Heart left ventricle (tissue), 16 donors: Measurements from ENCODE around the gene DRAM1. TPM values are rescaled to one million over a fixed set of nuclear protein-coding genes. Genes with fewer than 3 reads are reported as not detected.

Experiments
- ATAC-seq, 4 donors: fragments of 200-7000 bp; cut with Tn5 transposase; one replicate each; pipeline ENCODE4 v1.9.1; 2020 to 2022; ENCODE audit warnings: moderate library complexity in 4 of 4, mild to moderate bottlenecking in 3 of 4, moderate number of reproducible peaks in 1 of 4
- DNase-seq, 5 donors: peaks; one replicate each; pipeline ENCODE4 v3.0.0-alpha.2; 2020
- H3K27ac ChIP-seq, 12 donors: fragments of 200-600 bp; sonication (generic) in 4 of 12; one replicate each; pipeline versions ENCODE4 v1.5.0 to v1.8.0; 2016 to 2022; ENCODE audit warnings: mild to moderate bottlenecking in 2 of 12
- H3K27me3 ChIP-seq, 9 donors: fragments of 200-600 bp; sonication (generic) in 2 of 9; one replicate each; pipeline versions ENCODE4 v1.5.1 to v1.8.0; 2016 to 2022; ENCODE audit warnings: mild to moderate bottlenecking in 3 of 9
- H3K36me3 ChIP-seq, 9 donors: fragments of 200-600 bp; sonication (generic) in 2 of 9; one replicate each; pipeline versions ENCODE4 v1.5.0 to v1.8.0; 2018 to 2022; ENCODE audit warnings: mild to moderate bottlenecking in 2 of 9
- H3K4me1 ChIP-seq, 12 donors: fragments of 200-600 bp; sonication (generic) in 4 of 12; one replicate each; pipeline versions ENCODE4 v1.5.0 to v1.8.0; 2016 to 2022; ENCODE audit warnings: mild to moderate bottlenecking in 3 of 12
- H3K4me3 ChIP-seq, 12 donors: fragments of 200-600 bp; sonication (generic) in 4 of 12; one replicate each; pipeline versions ENCODE4 v1.5.0 to v1.8.0; 2017 to 2022; ENCODE audit warnings: mild to moderate bottlenecking in 9 of 12, moderate library complexity in 4 of 12
- H3K9me3 ChIP-seq, 12 donors: fragments of 200-600 bp; sonication (generic) in 4 of 12; one replicate each; pipeline versions ENCODE4 v1.5.0 to v1.8.0; 2016 to 2022; ENCODE audit warnings: mild to moderate bottlenecking in 1 of 12
- POLR2A ChIP-seq, 2 donors: fragments of 450-650 bp; IDR thresholded peaks; one replicate each; pipeline ENCODE4 v1.6.1; 2017; ENCODE audit warnings: antibody characterized with exemption in 2 of 2, mild to moderate bottlenecking in 2 of 2, moderate library complexity in 2 of 2
- WGBS, 4 donors: extraction: QIAGEN DNeasy Blood & Tissue Kit in 2 of 4; methylation state at CpG; one replicate each; pipeline versions ENCODE4 v1.1.5 to v1.1.7; 2013 to 2018; 5-methylcytosine and 5-hydroxymethylcytosine counted together
- intact Hi-C, 10 donors: fragments of 100-400 bp; cut with DNase I; formaldehyde crosslinking; loops; one replicate each; pipeline versions ENCODE4 v1.11.1 to v1.14.2; 2022
- polyA plus RNA-seq, 2 donors: library from polyadenylated mRNA; stranded (reverse); fragments of 200-250 nt; gene quantifications; one replicate each; pipeline ENCODE4 v1.2.3, GENCODE V29; 2013
- total RNA-seq, 9 donors: library from RNA; depleted of rRNA in 2 of 9; stranded (reverse); fragments of >200 nt in 2 of 9; fragmentation: NEBNext Ultra II Directional in 3 of 9; extraction: Animal tissue kit (Norgen Biotek cat#: 25700) in 3 of 9; gene quantifications; one replicate each; pipeline versions ENCODE4 v1.1.0 to v1.2.4, GENCODE V29; 2016 to 2023
- TF ChIP-seq, protein P1 (sequence below), 12 donors: fragments of 200-600 bp; sonication (generic) in 4 of 12; IDR thresholded peaks; one replicate each; pipeline versions ENCODE4 v1.5.0 to v1.8.0; 2018 to 2022; ENCODE audit warnings: antibody characterized with exemption in 12 of 12, mild to moderate bottlenecking in 5 of 12
- donor health status: ischemic (EF 13 %, LVEDD 7.1; RV severe dilation, severe dysfunction).
- donor health status: healthy with polysubstance abuse.
- donor health status: DM: no; HTN: yes; CAD: no.
- donor health status: DM: no; HTN: no; CAD: no.
- donor health status: ischemic (EF 25% LVEDD 6.9; RV normal size, moderate dysfunction).
- donor health status: ischemic (EF 25% LVEDD 5.7; RV mildly dilated, moderate dysfunction).
- donor health status: healthy.
- donor health status: DM: yes; HTN: yes; CAD: no.
- donor health status: ischemic (EF 35%, LVEDD 5.7; RV mildly dilated, moderate dysfunction).
- donor health status: nonischemic (EF 11% LVEDD 7.7; RV severe dilation, severe dysfunction).
- donor health status: DM: yes; HTN: yes; CAD: no.
- donor health status: PGD.
- donor health status: ischemic (EF 29% LVEDD 5.4; RV normal size, mild dysfunction).
- donor health status: nonischemic (EF 23%, LVEDD 6.1; RV moderate dilation, normal function).

Gene DRAM1
- total and polyA plus RNA-seq, 11 donors, result 2.9 to 40.7 (median 4.3) TPM

- intact Hi-C loops, result loop anchor here (5.0 to 10.0 kb wide), 6 partner anchors 542 to 1607 kb away; partner anchors contain the start of gene IGF1 (in 7 of the 10)
- Histone ChIP-seq H3K4me3 (no peak overlapping the region), H3K9me3 (no peaks in the 10 kb centered on the region), H3K36me3 (no peaks in the 10 kb centered on the region), H3K27me3 (no peaks in the 10 kb centered on the region), H3K4me1 (peaks cover 0 to 31% (median 2%) of the 10 kb centered on the region in 12 donors), H3K27ac (peak overlapping the region in 9 of 12 donors; percentile 11 to 62 (median 41))
- peak in 3 of 4 donors; percentile 33 to 48 (median 41) for ATAC-seq
- DNase-seq, result peak in 4 of 5 donors; percentile 37 to 50 (median 39)
- TF ChIP-seq, protein P1, sequence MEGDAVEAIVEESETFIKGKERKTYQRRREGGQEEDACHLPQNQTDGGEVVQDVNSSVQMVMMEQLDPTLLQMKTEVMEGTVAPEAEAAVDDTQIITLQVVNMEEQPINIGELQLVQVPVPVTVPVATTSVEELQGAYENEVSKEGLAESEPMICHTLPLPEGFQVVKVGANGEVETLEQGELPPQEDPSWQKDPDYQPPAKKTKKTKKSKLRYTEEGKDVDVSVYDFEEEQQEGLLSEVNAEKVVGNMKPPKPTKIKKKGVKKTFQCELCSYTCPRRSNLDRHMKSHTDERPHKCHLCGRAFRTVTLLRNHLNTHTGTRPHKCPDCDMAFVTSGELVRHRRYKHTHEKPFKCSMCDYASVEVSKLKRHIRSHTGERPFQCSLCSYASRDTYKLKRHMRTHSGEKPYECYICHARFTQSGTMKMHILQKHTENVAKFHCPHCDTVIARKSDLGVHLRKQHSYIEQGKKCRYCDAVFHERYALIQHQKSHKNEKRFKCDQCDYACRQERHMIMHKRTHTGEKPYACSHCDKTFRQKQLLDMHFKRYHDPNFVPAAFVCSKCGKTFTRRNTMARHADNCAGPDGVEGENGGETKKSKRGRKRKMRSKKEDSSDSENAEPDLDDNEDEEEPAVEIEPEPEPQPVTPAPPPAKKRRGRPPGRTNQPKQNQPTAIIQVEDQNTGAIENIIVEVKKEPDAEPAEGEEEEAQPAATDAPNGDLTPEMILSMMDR (IDR thresholded peaks at IDR 0.05), result peak; percentile 37 to 75 (median 62)
- TF ChIP-seq POLR2A (IDR thresholded peaks at IDR 0.05), result no peak
- WGBS, 4 donors, result 7 to 11% (median 9%) methylated on average over 3 of the region's 3 CpGs
Measured at GRCh38 chr12:101939856-101940265, 62.5 kb downstream of the DRAM1 start.

- H3K4me1 ChIP-seq, result peaks cover 0 to 25% (median 2%) of the 10 kb centered on the region in 12 donors
- DNase-seq, result no peak
- no peak for ATAC-seq
- H3K27me3 ChIP-seq, result no peaks in the 10 kb centered on the region
- intact Hi-C loops, result loop anchor here in 5 of 10 donors (5.0 to 10.0 kb wide), 4 partner anchors 542 to 1607 kb away; partner anchors contain the start of gene IGF1 (in 3 of the 5)
- WGBS, 4 donors, result 61 to 69% (median 63%) methylated on average over 5 of the region's 5 CpGs
- no peak overlapping the region for H3K4me3 ChIP-seq
- no peaks in the 10 kb centered on the region for H3K9me3 ChIP-seq
- TF ChIP-seq, protein P1 (IDR thresholded peaks at IDR 0.05), result no peak
- no peak for TF ChIP-seq POLR2A (IDR thresholded peaks at IDR 0.05)
- peak overlapping the region in 5 of 12 donors; percentile 20 to 61 (median 46) for H3K27ac ChIP-seq
- no peaks in the 10 kb centered on the region for H3K36me3 ChIP-seq
Measured at GRCh38 chr12:101940400-101940950, 63.1 kb downstream of the DRAM1 start.

GRCh38 chr12:101941306-101942249 is 64.2 kb downstream of the DRAM1 start:
- TF ChIP-seq, protein P1 (IDR thresholded peaks at IDR 0.05), result no peak
- no peak for TF ChIP-seq POLR2A (IDR thresholded peaks at IDR 0.05)
- DNase-seq, result no peak
- no peak overlapping the region for H3K4me3 ChIP-seq
- H3K27me3 ChIP-seq, result no peaks in the 10 kb centered on the region
- WGBS, 4 donors, result 54 to 77% (median 74%) methylated on average over 4 of the region's 4 CpGs
- peak overlapping the region in 4 of 12 donors; percentile 3 to 46 (median 28) for H3K27ac ChIP-seq
- no peaks in the 10 kb centered on the region for H3K36me3 ChIP-seq
- intact Hi-C loops, result loop anchor here in 5 of 10 donors (5.0 to 10.0 kb wide), 4 partner anchors 541 to 1606 kb away; partner anchors contain the start of gene IGF1 (in 3 of the 5)
- ATAC-seq, result no peak
- H3K9me3 ChIP-seq, result no peaks in the 10 kb centered on the region
- H3K4me1 ChIP-seq, result peaks cover 0 to 26% (median 2%) of the 10 kb centered on the region in 12 donors

DNA sequence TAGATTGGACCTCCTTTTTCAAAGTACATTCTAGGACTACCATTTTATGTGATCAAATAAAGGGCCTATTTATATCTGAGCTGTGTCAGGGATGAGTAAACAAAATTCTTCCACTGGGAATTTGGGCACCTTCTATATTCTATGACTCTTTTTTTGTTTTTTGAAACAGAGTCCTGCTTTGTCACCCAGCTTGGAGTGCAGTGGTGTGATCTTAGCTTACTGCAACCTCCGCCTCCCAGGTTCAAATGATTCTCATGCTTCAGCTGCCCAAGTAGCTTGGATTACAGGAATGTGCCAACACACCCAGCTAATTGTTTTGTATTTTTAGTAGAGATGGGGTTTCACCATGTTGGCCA is 64.8 kb downstream of the DRAM1 start:
- 89 to 100% (median 98%) methylated on average over 1 of the region's 1 CpG for WGBS, 4 donors
- Histone ChIP-seq H3K27ac (peak overlapping the region in 2 of 12 donors; percentile 3 to 46), H3K36me3 (no peaks in the 10 kb centered on the region), H3K27me3 (no peaks in the 10 kb centered on the region), H3K9me3 (no peaks in the 10 kb centered on the region), H3K4me3 (no peak overlapping the region), H3K4me1 (peaks cover 0 to 20% (median 2%) of the 10 kb centered on the region in 12 donors)
- intact Hi-C loops, result loop anchor here in 5 of 10 donors (5.0 to 10.0 kb wide), 4 partner anchors 540 to 1605 kb away; partner anchors contain the start of gene IGF1 (in 3 of the 5)
- ATAC-seq (no peak), DNase-seq (no peak)
- TF ChIP-seq POLR2A (IDR thresholded peaks at IDR 0.05), result no peak
- TF ChIP-seq, protein P1 (IDR thresholded peaks at IDR 0.05), result no peak
